ENCODE results near the gene YBX3. TPM values are rescaled to one million over a fixed set of nuclear protein-coding genes. Genes with fewer than 3 reads are reported as not detected.

The YBX3 gene
- total RNA-seq, 1 experiment from 2014 or later, result 85.9 TPM

GRCh38 chr12:10728091-10728490, 5.0 kb upstream of the YBX3 start:
- intact Hi-C loops (cut with micrococcal nuclease), result no loop called here
- Histone ChIP-seq H3K36me3 (ENCODE audit: low read depth, low read length) (no peaks in the 10 kb centered on the region), H3K79me2 (ENCODE audit: low read length) (peaks cover 15% of the 10 kb centered on the region), H3K4me2 (ENCODE audit: low read length) (no peak overlapping the region), H3K9ac (ENCODE audit: low read length) (no peak overlapping the region), H3K4me1 (ENCODE audit: insufficient read depth, low read length) (peaks cover 23% of the 10 kb centered on the region), H3K4me3 (ENCODE audit: low read length) (no peak overlapping the region), H3K9me2 (replicated peaks; ENCODE audit: low read length) (no peaks in the 10 kb centered on the region), H3F3A (ENCODE audit: low read length, unreplicated experiment) (no peaks in the 10 kb centered on the region), H3K9me3 (ENCODE audit: low read length) (no peaks in the 10 kb centered on the region), H2AFZ (ENCODE audit: low read length) (no peak overlapping the region), H3K27me3 (ENCODE audit: low read length) (no peaks in the 10 kb centered on the region), H4K20me1 (ENCODE audit: low read length) (no peaks in the 10 kb centered on the region), H3K27ac (ENCODE audit: low read length) (no peak overlapping the region)
- DNase-seq, result no peak
- CTCF ChIA-PET, result interaction anchor here (0.5 kb wide), 1 partner anchor 22 kb away, joined by 3 read pairs; no protein-coding TSS in a partner anchor
- TF ChIP-seq EZH2phosphoT487 (IDR thresholded peaks at IDR 0.05; ENCODE audit: borderline replicate concordance, low read length), result no peak
- no peak for TF ChIP-seq CTCF (conservative IDR thresholded peaks at IDR 0.05; ENCODE audit: low read depth, low read length)
- TF ChIP-seq EZH2 (IDR thresholded peaks at IDR 0.05; ENCODE audit: low read length, unreplicated experiment), result no peak
- BruUV-seq (replicated peaks), result no TSS peak
- POLR2A ChIA-PET (ENCODE audit: unreplicated experiment), result no interaction called here
- ATAC-seq, result no peak

- DNase-seq, result peak; percentile 74
- H3K79me2 ChIP-seq (ENCODE audit: low read length), result peaks cover 27% of the 10 kb centered on the region
- POLR2A ChIA-PET (ENCODE audit: unreplicated experiment), result no interaction called here
These were observed 3.8 kb upstream of the YBX3 start for GRCh38 chr12:10726945-10727344.

More at GRCh38 chr12:10726945-10727344, 3.8 kb upstream of the YBX3 start:
- TF ChIP-seq EZH2 (IDR thresholded peaks at IDR 0.05; ENCODE audit: low read length, unreplicated experiment) (no peak), CTCF (conservative IDR thresholded peaks at IDR 0.05; ENCODE audit: low read depth, low read length) (no peak), EZH2phosphoT487 (IDR thresholded peaks at IDR 0.05; ENCODE audit: borderline replicate concordance, low read length) (no peak)
- BruUV-seq (replicated peaks), result no TSS peak
- H3K9me2 ChIP-seq (replicated peaks; ENCODE audit: low read length), result no peaks in the 10 kb centered on the region
- CTCF ChIA-PET, result no interaction called here
- H3K36me3 ChIP-seq (ENCODE audit: low read depth, low read length), result no peaks in the 10 kb centered on the region
- no peaks in the 10 kb centered on the region for H3F3A ChIP-seq (ENCODE audit: low read length, unreplicated experiment)
- H3K9me3 ChIP-seq (ENCODE audit: low read length), result no peaks in the 10 kb centered on the region
- ATAC-seq, result no peak
- H3K27me3 ChIP-seq (ENCODE audit: low read length), result no peaks in the 10 kb centered on the region
- H3K9ac ChIP-seq (ENCODE audit: low read length), result no peak overlapping the region
- intact Hi-C loops (cut with micrococcal nuclease), result no loop called here
- no peak overlapping the region for H3K4me3 ChIP-seq (ENCODE audit: low read length)
- no peak overlapping the region for H3K27ac ChIP-seq (ENCODE audit: low read length)
- peak overlapping the region; percentile 37; the same call in 1 of the 2 replicates for H3K4me2 ChIP-seq (ENCODE audit: low read length)
- no peaks in the 10 kb centered on the region for H4K20me1 ChIP-seq (ENCODE audit: low read length)
- no peak overlapping the region for H2AFZ ChIP-seq (ENCODE audit: low read length)
- peaks cover 23% of the 10 kb centered on the region for H3K4me1 ChIP-seq (ENCODE audit: insufficient read depth, low read length)

All from PC-3 (cell line).